ENCODE results near the gene PRDX6.
"Not testable (repeated sequence)": the region's sequence is repeated elsewhere in the genome, so short reads cannot be mapped to it uniquely, and the experiment has no call there.

Gene PRDX6

DNA sequence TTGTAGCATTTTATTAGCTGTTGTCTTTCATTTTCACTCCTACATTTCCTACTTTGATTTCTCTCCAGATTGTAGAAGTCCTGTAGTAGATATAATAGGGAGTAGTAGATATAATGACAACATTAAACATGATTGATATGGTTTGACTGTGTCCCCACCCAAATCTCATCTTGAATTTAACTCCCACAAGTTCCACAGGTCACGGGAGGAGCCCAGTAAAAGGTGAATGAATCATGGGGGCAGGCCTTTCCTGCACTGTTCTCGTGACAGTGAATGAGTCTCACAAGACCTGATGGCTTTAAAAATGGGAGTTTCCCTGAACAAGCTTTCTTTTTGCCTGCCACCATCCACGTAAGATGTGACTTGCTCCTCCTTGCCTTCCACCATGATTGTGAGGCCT lies 7.5 kb upstream of the PRDX6 start:
- DNase-seq, result no peak

DNA sequence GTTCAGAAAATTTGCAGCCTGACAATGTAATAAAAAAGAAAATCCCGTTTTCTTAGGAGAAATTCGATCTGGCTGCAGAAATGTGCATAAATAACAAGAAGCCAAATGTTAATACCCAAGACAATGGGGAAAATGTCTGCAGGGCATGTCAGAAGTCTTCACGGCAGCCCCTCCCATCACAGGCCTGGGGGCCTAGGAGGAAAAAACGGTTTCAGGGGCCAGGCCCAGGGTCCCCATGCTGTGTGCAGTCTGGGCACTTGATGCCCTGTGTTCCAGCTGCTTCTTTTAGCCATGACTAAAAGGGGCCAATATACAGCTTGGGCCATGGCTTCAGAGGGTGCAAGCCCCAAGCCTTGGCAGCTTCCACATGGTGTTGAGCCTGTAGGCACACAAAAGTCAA lies 6.5 kb upstream of the PRDX6 start:
- DNase-seq, result no peak

DNA sequence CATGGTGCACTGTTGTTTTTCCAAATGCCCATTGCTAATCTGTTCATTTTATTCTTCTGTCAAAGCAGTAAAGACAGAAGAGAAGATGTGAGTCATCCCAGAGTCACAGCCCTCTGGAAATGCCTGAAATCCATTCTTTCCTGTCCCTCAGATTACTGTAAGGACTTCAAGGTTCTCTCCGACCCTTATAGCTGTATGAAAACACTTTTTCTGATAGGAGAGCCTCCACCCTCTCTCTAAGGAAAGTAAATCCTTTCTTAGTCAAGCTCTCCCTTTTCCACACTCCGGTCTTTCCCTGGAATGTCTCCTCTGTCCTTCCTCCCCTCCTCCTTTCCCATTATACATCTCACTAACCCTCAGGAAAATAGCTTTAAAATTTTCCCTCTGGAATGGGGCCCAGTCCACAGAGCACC lies 3.5 kb upstream of the PRDX6 start:
- DNase-seq, result no peak

GRCh38 chr1:173474097-173474779 lies 2.9 kb upstream of the PRDX6 start:
- DNase-seq, result no peak

DNA sequence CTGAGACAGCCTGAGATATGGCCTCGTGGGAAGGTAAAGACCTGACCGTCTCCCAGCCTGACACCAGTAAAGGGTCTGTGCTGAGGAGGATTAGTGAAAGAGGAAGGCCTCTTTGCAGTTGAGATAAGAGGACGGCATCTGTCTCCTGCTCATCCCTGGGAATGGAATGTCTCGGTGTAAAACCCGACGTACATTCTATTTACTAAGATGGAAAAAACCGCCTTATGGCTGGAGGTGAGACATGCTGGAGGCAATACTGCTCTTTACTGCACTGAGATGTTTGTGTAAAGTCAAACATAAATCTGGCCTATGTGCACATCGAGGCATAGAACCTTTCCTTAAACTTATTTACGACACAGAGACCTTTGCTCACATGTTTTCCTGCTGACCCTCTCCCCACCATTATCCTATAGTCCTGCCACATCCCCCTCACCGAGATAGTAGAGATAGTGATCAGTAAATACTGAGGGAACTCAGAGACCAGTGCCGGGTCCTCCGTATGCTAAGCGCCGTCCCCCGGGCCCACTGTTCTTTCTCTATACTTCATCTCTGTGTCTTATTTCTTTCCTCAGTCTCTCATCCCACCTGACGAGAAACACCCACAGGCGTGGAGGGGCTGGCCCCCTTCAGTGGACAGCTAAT lies 2.2 kb upstream of the PRDX6 start:
- DNase-seq, result not testable (repeated sequence)

- DNase-seq, result no peak
These were observed 1.5 kb upstream of the PRDX6 start for GRCh38 chr1:173475564-173476196.

DNA sequence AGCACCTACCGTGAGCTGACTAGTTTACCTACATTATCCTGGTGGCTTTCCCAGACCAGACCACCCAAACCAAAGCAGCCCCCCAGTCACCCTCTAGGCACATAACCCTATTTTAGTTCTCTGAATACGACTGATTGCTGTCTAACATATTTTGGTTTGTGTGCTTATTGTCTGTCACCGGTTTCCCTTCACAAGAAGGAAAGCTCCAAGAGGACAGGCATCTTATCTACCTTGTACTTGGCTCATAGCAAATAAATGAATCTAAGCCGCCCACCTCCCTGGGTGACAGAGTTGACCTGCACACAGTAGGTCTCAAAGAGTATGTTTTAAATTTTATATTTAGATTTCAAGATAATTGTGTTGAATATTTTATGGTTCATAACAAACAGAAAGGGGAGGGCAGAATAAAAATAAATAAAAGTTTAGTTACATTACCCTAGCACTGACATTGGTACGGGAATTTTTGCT lies 904 bp upstream of the PRDX6 start:
- peak; percentile 20 for DNase-seq

DNA sequence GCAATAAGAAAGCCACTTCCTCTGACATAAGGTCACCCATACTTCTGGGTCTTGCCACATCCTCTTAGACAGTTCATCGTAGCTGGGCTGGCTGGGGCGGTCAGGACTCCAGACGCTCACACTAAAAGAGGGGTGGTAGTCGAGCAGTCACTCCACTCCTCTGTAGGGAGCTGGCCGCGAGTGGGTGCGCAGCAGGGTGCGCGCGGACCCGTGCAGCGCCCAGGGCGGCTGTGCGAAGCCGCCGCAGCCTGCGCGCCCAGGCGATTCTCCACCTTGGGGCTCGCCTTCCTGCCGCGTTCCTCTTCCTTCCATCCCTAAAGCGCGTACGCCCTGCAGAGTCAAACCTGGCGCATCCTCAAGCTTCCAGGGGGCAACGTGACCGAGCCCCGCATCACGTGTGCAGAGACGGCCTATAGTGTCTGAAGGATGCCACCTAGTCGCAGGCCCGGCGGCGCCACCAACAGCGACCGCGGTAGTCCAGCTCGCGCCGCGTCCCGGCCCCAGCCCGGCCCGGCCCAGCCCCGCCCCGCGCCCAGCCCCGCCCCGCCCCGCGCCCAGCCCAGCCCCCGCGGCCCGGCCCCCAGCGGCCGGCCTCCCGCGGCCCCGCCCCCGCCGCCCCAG lies 360 bp upstream of the PRDX6 start:
- peak; percentile 97 for DNase-seq

- DNase-seq, result peak; percentile 53
These were observed 1.0 kb downstream of the PRDX6 start for GRCh38 chr1:173478094-173478674.

- no peak for DNase-seq
These were observed 2.5 kb downstream of the PRDX6 start for GRCh38 chr1:173479649-173480048.

GRCh38 chr1:173481195-173481772 lies 4.1 kb downstream of the PRDX6 start:
- no peak for DNase-seq

DNA sequence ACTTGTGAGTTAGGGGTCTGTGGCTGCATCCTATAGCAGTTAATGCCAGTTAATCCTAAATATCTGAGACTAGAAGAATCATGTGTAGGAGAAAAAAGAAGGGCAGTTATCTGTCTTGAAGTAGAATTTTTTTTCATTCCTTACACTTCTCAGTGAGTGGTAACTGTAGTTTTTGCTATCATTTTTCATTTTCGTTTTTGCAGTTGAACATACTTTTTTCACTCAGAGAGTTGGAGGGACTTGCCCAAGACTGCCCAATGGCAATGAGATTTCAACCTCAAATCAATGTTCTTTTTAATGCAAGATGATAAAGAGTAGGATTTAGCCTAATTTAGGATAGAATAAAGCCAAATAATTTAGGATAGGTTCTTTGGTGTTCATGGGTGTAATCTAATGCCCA lies 5.5 kb downstream of the PRDX6 start:
- no peak for DNase-seq

GRCh38 chr1:173484276-173484675 lies 7.1 kb downstream of the PRDX6 start:
- no peak for DNase-seq

GRCh38 chr1:173485401-173485800 lies 8.3 kb downstream of the PRDX6 start:
- DNase-seq, result no peak

DNA sequence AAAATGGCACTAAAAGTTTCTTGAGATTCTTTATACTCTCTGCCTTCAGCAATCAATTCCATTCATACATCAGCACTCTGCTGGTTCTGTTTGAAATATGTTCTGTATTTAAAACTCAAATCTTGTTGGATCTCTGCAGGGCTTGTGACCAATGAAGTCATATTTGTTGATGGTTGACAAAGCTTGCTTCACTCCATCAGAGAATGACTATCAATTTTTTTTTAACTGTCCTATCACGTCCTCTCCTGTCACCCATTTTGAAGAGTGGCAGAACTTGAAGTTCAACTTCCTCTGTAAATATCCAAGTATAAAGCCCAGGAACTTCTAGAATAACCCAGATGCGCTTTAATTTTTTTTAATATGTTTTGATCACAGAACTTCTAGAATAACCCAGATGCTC lies 10.9 kb downstream of the PRDX6 start:
- DNase-seq, result no peak

- DNase-seq, result peak; percentile 45
These were observed 12.0 kb downstream of the PRDX6 start for GRCh38 chr1:173489149-173489600.

- no peak for DNase-seq
These were observed 12.8 kb downstream of the PRDX6 start for GRCh38 chr1:173489929-173490328.

GRCh38 chr1:173491508-173491907 lies 14.4 kb downstream of the PRDX6 start:
- DNase-seq, result no peak

GRCh38 chr1:173493125-173493524 lies 16.0 kb downstream of the PRDX6 start:
- not testable (repeated sequence) for DNase-seq

- DNase-seq, result no peak
These were observed 18.6 kb downstream of the PRDX6 start for GRCh38 chr1:173495609-173496267.

DNA sequence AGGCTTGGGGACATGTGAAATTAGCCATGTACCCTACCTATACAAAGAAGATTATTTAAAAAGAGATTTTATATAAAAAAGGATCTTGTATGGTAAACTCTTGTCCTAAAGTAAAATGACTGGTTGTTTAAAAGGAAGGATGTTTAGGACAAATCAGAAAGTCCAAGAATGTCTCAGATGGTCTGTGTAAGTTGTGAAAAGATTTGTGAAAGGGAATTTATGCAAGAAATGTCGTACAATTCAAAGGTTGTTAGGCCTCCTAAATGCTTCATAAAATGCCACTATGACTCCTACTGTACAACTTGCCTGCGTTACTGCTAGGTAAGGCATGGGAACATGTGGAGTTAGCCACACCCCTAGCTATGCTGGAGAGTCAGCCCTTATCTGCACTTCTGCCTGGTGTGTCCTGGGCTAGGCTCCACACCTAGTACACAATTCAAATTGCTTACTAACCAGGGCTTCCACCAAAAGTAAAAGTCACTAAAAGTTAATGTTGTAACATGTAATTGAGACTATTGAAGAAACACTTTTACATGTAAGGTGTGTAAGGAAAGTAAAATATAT lies 19.7 kb downstream of the PRDX6 start:
- no peak for DNase-seq

DNA sequence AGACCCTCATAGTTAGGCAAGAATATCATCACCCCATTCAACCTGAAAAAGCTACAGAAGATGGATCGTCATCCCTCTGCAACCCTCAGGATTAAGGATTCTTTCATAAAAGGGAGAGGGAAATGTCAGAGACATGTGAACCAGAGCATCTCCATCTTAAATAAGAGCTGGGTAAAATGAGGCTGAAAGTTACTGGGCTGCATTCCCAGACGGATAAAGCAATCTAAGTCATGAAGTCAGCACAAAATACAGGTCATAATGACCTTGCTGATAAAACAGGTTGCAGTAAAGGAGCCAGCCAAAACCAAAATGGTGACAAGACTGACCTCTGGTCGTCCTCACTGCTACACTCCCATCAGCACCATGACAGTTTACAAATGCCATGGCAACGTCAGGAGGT lies 22.6 kb downstream of the PRDX6 start:
- DNase-seq, result no peak

Measured in hematopoietic multipotent progenitor cell treated with erythropoietin and hydrocortisone succinate and interleukin-3 and kit ligand, for 4 days (in vitro differentiated cells).